ENCODE results near the gene F7. TPM values are rescaled to one million over a fixed set of nuclear protein-coding genes. Genes with fewer than 3 reads are reported as not detected.

The F7 gene
- total and polyA plus RNA-seq, 2 donors (not counting 1 experiment from before 2014, with no cell fraction given) = not detected

GRCh38 chr13:113115363-113116205, 10.0 kb downstream of the F7 start:
- no peak overlapping the region for H2AFZ ChIP-seq (ENCODE audit: low read length)

GRCh38 chr13:113116206-113116800, 10.7 kb downstream of the F7 start:
- Histone ChIP-seq H3K4me2 (ENCODE audit: extremely low read depth, insufficient read depth, low read length) (no peak overlapping the region), H3K27me3 (ENCODE audit: control insufficient read depth, insufficient read depth, low read length) (peaks cover 2% of the 10 kb centered on the region), H4K20me1 (ENCODE audit: control insufficient read depth, extremely low read depth, insufficient read depth, low read length) (no peaks in the 10 kb centered on the region), H2AFZ (ENCODE audit: low read length) (no peak overlapping the region), H3K79me2 (ENCODE audit: control insufficient read depth, insufficient read depth, low read length) (no peaks in the 10 kb centered on the region), H3K9me3 (ENCODE audit: control insufficient read depth, insufficient read depth, low read depth, low read length) (no peaks in the 10 kb centered on the region), H3K9ac (ENCODE audit: insufficient read depth, low read length) (no peak overlapping the region), H3K4me3 (replicated peaks in 1 of 4; ENCODE audit: control extremely low read depth in 1 of 4, insufficient read depth in 1 of 4, low read depth in 3 of 4, low read length in 4 of 4) (no peak overlapping the region), H3K27ac (ENCODE audit: insufficient read depth, low read length) (no peak overlapping the region), H3K36me3 (ENCODE audit: control insufficient read depth, insufficient read depth, low read length) (no peaks in the 10 kb centered on the region), H3K4me1 (ENCODE audit: control insufficient read depth, extremely low read depth, insufficient read depth, low read length) (no peaks in the 10 kb centered on the region)
- no peak for DNase-seq (ENCODE audit: low read depth in 2 of 2)
- no peak for TF ChIP-seq EZH2 (IDR thresholded peaks at IDR 0.05; ENCODE audit: low read length, missing control alignments)
- TF ChIP-seq CTCF (conservative IDR thresholded peaks at IDR 0.05 in 1 of 2, IDR thresholded peaks at IDR 0.05 in 1 of 2; ENCODE audit: low read depth in 1 of 2, low read length in 2 of 2) = no peak

More at GRCh38 chr13:113115363-113116205, 10.0 kb downstream of the F7 start:
- H3K4me1 ChIP-seq (ENCODE audit: control insufficient read depth, extremely low read depth, insufficient read depth, low read length) = no peaks in the 10 kb centered on the region
- no peak overlapping the region for H3K4me2 ChIP-seq (ENCODE audit: extremely low read depth, insufficient read depth, low read length)
- no peaks in the 10 kb centered on the region for H3K9me3 ChIP-seq (ENCODE audit: control insufficient read depth, insufficient read depth, low read depth, low read length)
- no peak overlapping the region for H3K9ac ChIP-seq (ENCODE audit: insufficient read depth, low read length)
- no peak overlapping the region for H3K27ac ChIP-seq (ENCODE audit: insufficient read depth, low read length)
- H3K27me3 ChIP-seq (ENCODE audit: control insufficient read depth, insufficient read depth, low read length) = peaks cover 8% of the 10 kb centered on the region
- no peaks in the 10 kb centered on the region for H4K20me1 ChIP-seq (ENCODE audit: control insufficient read depth, extremely low read depth, insufficient read depth, low read length)
- no peaks in the 10 kb centered on the region for H3K36me3 ChIP-seq (ENCODE audit: control insufficient read depth, insufficient read depth, low read length)
- H3K4me3 ChIP-seq (replicated peaks in 1 of 4; ENCODE audit: control extremely low read depth in 1 of 4, insufficient read depth in 1 of 4, low read depth in 3 of 4, low read length in 4 of 4) = no peak overlapping the region
- no peak for DNase-seq (ENCODE audit: low read depth in 2 of 2)
- TF ChIP-seq EZH2 (IDR thresholded peaks at IDR 0.05; ENCODE audit: low read length, missing control alignments) (no peak), CTCF (conservative IDR thresholded peaks at IDR 0.05 in 1 of 2, IDR thresholded peaks at IDR 0.05 in 1 of 2; ENCODE audit: low read depth in 1 of 2, low read length in 2 of 2) (no peak)
- H3K79me2 ChIP-seq (ENCODE audit: control insufficient read depth, insufficient read depth, low read length) = no peaks in the 10 kb centered on the region

GRCh38 chr13:113116871-113117271, 11.3 kb downstream of the F7 start:
- no peaks in the 10 kb centered on the region for H3K9me3 ChIP-seq (ENCODE audit: control insufficient read depth, insufficient read depth, low read depth, low read length)
- H3K36me3 ChIP-seq (ENCODE audit: control insufficient read depth, insufficient read depth, low read length) = no peaks in the 10 kb centered on the region
- no peaks in the 10 kb centered on the region for H4K20me1 ChIP-seq (ENCODE audit: control insufficient read depth, extremely low read depth, insufficient read depth, low read length)
- no peak overlapping the region for H3K9ac ChIP-seq (ENCODE audit: insufficient read depth, low read length)
- no peak for TF ChIP-seq EZH2 (IDR thresholded peaks at IDR 0.05; ENCODE audit: low read length, missing control alignments)
- TF ChIP-seq CTCF (conservative IDR thresholded peaks at IDR 0.05 in 1 of 2, IDR thresholded peaks at IDR 0.05 in 1 of 2; ENCODE audit: low read depth in 1 of 2, low read length in 2 of 2) = no peak
- no peak overlapping the region for H3K27ac ChIP-seq (ENCODE audit: insufficient read depth, low read length)
- H3K79me2 ChIP-seq (ENCODE audit: control insufficient read depth, insufficient read depth, low read length) = no peaks in the 10 kb centered on the region
- no peak overlapping the region for H3K4me2 ChIP-seq (ENCODE audit: extremely low read depth, insufficient read depth, low read length)
- H3K4me1 ChIP-seq (ENCODE audit: control insufficient read depth, extremely low read depth, insufficient read depth, low read length) = no peaks in the 10 kb centered on the region
- H2AFZ ChIP-seq (ENCODE audit: low read length) = no peak overlapping the region
- no peak for DNase-seq (ENCODE audit: low read depth in 2 of 2)
- no peak overlapping the region for H3K4me3 ChIP-seq (replicated peaks in 1 of 4; ENCODE audit: control extremely low read depth in 1 of 4, insufficient read depth in 1 of 4, low read depth in 3 of 4, low read length in 4 of 4)
- peaks cover 2% of the 10 kb centered on the region for H3K27me3 ChIP-seq (ENCODE audit: control insufficient read depth, insufficient read depth, low read length)

All from fibroblast of lung (primary cell).